Adipose tissue (tissue), 3 donors: ENCODE measurements around the gene MSTO1. TPM values are rescaled to one million over a fixed set of nuclear protein-coding genes. Genes with fewer than 3 reads are reported as not detected.
A peak's percentile ranks its signal among the peaks of the same experiment; 100 is the strongest.
"Not testable (repeated sequence)": the region's sequence is repeated elsewhere in the genome, so short reads cannot be mapped to it uniquely, and the experiment has no call there.

Experiments used
- H3K27ac ChIP-seq: one replicate; pipeline ENCODE4 v1.5.1; 2013; ENCODE audit warnings: low read depth, low read length
- WGBS, 3 donors: extraction: QIAGEN DNeasy Blood & Tissue Kit; methylation state at CpG; one replicate each; pipeline ENCODE4 v1.1.7; 2013; 5-methylcytosine and 5-hydroxymethylcytosine counted together
- polyA plus RNA-seq, 3 donors: library from polyadenylated mRNA; stranded (reverse); fragments of 200-250 nt; gene quantifications; one replicate each; pipeline ENCODE4 v1.2.3, GENCODE V29; 2013
- donor health status: healthy with polysubstance abuse.
- donor health status: Bipolar disorder and iron deficiency.
- donor health status: healthy.

Gene MSTO1
- polyA plus RNA-seq, result 10 to 100 TPM; 12.4 to 25.9 (median 14.9) TPM

GRCh38 chr1:155609515-155610256 lies at the start of gene MSTO1:
TSS of gene MSTO1 (plus strand) at chr1:155610218. CDS start at chr1:155610249, 31 bp downstream.
- 5 to 8% (median 7%) methylated on average over 42 to 45 of the region's 47 CpGs for WGBS, 3 donors

GRCh38 chr1:155561779-155562580 lies 48.0 kb upstream of the MSTO1 start:
- peak overlapping the region; percentile 94 for H3K27ac ChIP-seq
- WGBS, 3 donors, result 0 to 1% (median 1%) methylated on average over 24 to 40 of the region's 56 CpGs

More at GRCh38 chr1:155609515-155610256, at the start of gene MSTO1:
- no peak within 1 kb of the TSS for H3K27ac ChIP-seq

- peak within 1 kb of the TSS; percentile 94 for H3K27ac ChIP-seq
- WGBS, 3 donors, result 0 to 1% (median 1%) methylated on average over 60 to 86 of the region's 87 CpGs
These were observed 47.2 kb upstream of the MSTO1 start, which contains the start of gene ASH1L for GRCh38 chr1:155562581-155563376. TSS of gene ASH1L (minus strand) at chr1:155562803. CDS start at chr1:155521519, 41,284 bp downstream.

- 0% methylated on average over 19 of the region's 19 CpGs for WGBS, 3 donors
- not testable (repeated sequence) for H3K27ac ChIP-seq
These were observed 46.5 kb upstream of the MSTO1 start for GRCh38 chr1:155563377-155564022.

GRCh38 chr1:155569988-155570592 lies 39.9 kb upstream of the MSTO1 start:
- 75 to 82% (median 77%) methylated on average over 6 of the region's 6 CpGs for WGBS, 3 donors
- H3K27ac ChIP-seq, result no peak overlapping the region

GRCh38 chr1:155570593-155570990 lies 39.4 kb upstream of the MSTO1 start:
- 71 to 82% (median 79%) methylated on average over 4 of the region's 4 CpGs for WGBS, 3 donors

GRCh38 chr1:155574077-155574476 lies 35.9 kb upstream of the MSTO1 start:
- H3K27ac ChIP-seq, result no peak overlapping the region
- WGBS, 3 donors, result 74 to 96% (median 94%) methylated on average over 3 of the region's 3 CpGs

More at GRCh38 chr1:155570593-155570990, 39.4 kb upstream of the MSTO1 start:
- H3K27ac ChIP-seq, result no peak overlapping the region

- not testable (repeated sequence) for H3K27ac ChIP-seq
- 94 to 98% (median 96%) methylated on average over 6 of the region's 6 CpGs for WGBS, 3 donors
These were observed 34.4 kb upstream of the MSTO1 start for GRCh38 chr1:155575608-155576007.

- H3K27ac ChIP-seq, result not testable (repeated sequence)
- WGBS, 3 donors, result 94 to 97% (median 95%) methylated on average over 5 to 6 of the region's 6 CpGs
These were observed 26.2 kb upstream of the MSTO1 start for GRCh38 chr1:155583846-155584245.

GRCh38 chr1:155589282-155589681 lies 20.7 kb upstream of the MSTO1 start:
- WGBS, 3 donors, result 87 to 100% (median 90%) methylated on average over 1 to 3 of the region's 3 CpGs

GRCh38 chr1:155590516-155591247 lies 19.3 kb upstream of the MSTO1 start:
- 88 to 94% (median 92%) methylated on average over 19 to 20 of the region's 20 CpGs for WGBS, 3 donors
- H3K27ac ChIP-seq, result not testable (repeated sequence)

More at GRCh38 chr1:155589282-155589681, 20.7 kb upstream of the MSTO1 start:
- H3K27ac ChIP-seq, result not testable (repeated sequence)

GRCh38 chr1:155591770-155592169 lies 18.2 kb upstream of the MSTO1 start:
- H3K27ac ChIP-seq, result no peak overlapping the region
- WGBS, 3 donors, result 23 to 35% (median 35%) methylated on average over 5 to 6 of the region's 6 CpGs

- WGBS, 3 donors, result 64 to 77% (median 70%) methylated on average over 3 of the region's 3 CpGs
These were observed 14.0 kb upstream of the MSTO1 start for GRCh38 chr1:155595877-155596474.

GRCh38 chr1:155596864-155597263 lies 13.2 kb upstream of the MSTO1 start:
- 95 to 97% (median 96%) methylated on average over 5 of the region's 5 CpGs for WGBS, 3 donors

More at GRCh38 chr1:155595877-155596474, 14.0 kb upstream of the MSTO1 start:
- H3K27ac ChIP-seq, result not testable (repeated sequence)

GRCh38 chr1:155598842-155599331 lies 11.1 kb upstream of the MSTO1 start:
- 13 to 27% (median 15%) methylated on average over 12 of the region's 12 CpGs for WGBS, 3 donors
- H3K27ac ChIP-seq, result no peak overlapping the region

More at GRCh38 chr1:155596864-155597263, 13.2 kb upstream of the MSTO1 start:
- no peak overlapping the region for H3K27ac ChIP-seq

- not testable (repeated sequence) for H3K27ac ChIP-seq
- WGBS, 3 donors, result 36 to 40% (median 39%) methylated on average over 11 to 12 of the region's 12 CpGs
These were observed 10.0 kb upstream of the MSTO1 start for GRCh38 chr1:155599828-155600572.
